HCT116 (cell line): ENCODE measurements around the gene ATG2B. TPM values are rescaled to one million over a fixed set of nuclear protein-coding genes. Genes with fewer than 3 reads are reported as not detected.

Source experiments
- ATAC-seq: fragments of 200-7000 bp; cut with Tn5 transposase; 2 replicates; pipeline ENCODE4 v1.9.1; 2020; ENCODE audit warnings: mild to moderate bottlenecking, moderate library complexity
- BruUV-seq: library from RNA; stranded (reverse); fragments of 400-500 nt; replicated peaks from 2 replicates; lab custom pipeline; 2021; lab: Mats Ljungman, UMichigan
- CTCF ChIA-PET: fragments of 300-600 bp; sonication (Branson Sonifier 250); formaldehyde crosslinking; loops from one replicate; lab custom pipeline; 2021; ENCODE audit warnings: antibody characterized with exemption; lab: Charles Lee
- POLR2A ChIA-PET: fragments of 300-600, 350-600 bp; sonication (Branson Sonifier 250); formaldehyde crosslinking; loops from one replicate; lab custom pipeline; 2021; ENCODE audit warnings: antibody characterized with exemption; lab: Charles Lee
- RAD21 ChIA-PET, 2 experiments: fragments of 300-600 bp; sonication (Branson Sonifier 250); formaldehyde crosslinking; loops; one replicate each; lab custom pipeline; 2023; ENCODE audit warnings: low total read pairs in 2 of 2; ENCODE audit not compliant: uncharacterized antibody in 2 of 2, unreplicated experiment in 2 of 2, low non-redundant PET in 1 of 2; lab: Charles Lee
- DNase-seq: peaks from one replicate; pipeline ENCODE4 v3.0.0-alpha.2; 2010; ENCODE audit warnings: low read depth, low spot score
- H2AFZ ChIP-seq: fragments of 200-600 bp; shearing (Covaris generic), sonication (generic); 2 replicates; pipeline ENCODE4 v1.6.1; 2017; ENCODE audit warnings: low read depth, mixed run types, mixed read lengths, antibody characterized with exemption, low read length; ENCODE audit not compliant: poor library complexity, severe bottlenecking
- H3K27ac ChIP-seq: 2 replicates; pipeline ENCODE4 v1.5.1; 2012; ENCODE audit warnings: low read depth, low read length
- H3K27me3 ChIP-seq: fragments of 200-600 bp; sonication (generic); 2 replicates; pipeline ENCODE4 v1.6.1; 2016; ENCODE audit warnings: mixed run types, low read length, mixed read lengths; ENCODE audit not compliant: insufficient read depth
- H3K36me3 ChIP-seq, 2 experiments: fragments of 200-500 bp in 1 of 2; fragments of 200-600 bp in 1 of 2; sonication (Bioruptor generic) in 1 of 2; sonication (generic) in 1 of 2; 2 replicates each; pipeline versions ENCODE4 v1.5.1 to v1.6.1; 2014 to 2016; ENCODE audit warnings: low read length in 2 of 2, inconsistent platforms in 1 of 2, mixed read lengths in 1 of 2, mixed run types in 1 of 2; ENCODE audit not compliant: insufficient read depth in 2 of 2, control insufficient read depth in 1 of 2
- H3K4me1 ChIP-seq, 2 experiments: fragments of 200-600 bp in 1 of 2; sonication (generic) in 1 of 2; 2 replicates each; pipeline versions ENCODE4 v1.5.1 to v1.6.1; 2012 to 2017; ENCODE audit warnings: low read length in 2 of 2, inconsistent platforms in 1 of 2, mild to moderate bottlenecking in 1 of 2, mixed read lengths in 1 of 2, mixed run types in 1 of 2, moderate library complexity in 1 of 2; ENCODE audit not compliant: insufficient read depth in 2 of 2, control insufficient read depth in 1 of 2
- H3K4me2 ChIP-seq: fragments of 200-600 bp; sonication (generic); 2 replicates; pipeline ENCODE4 v1.6.1; 2017; ENCODE audit warnings: mixed run types, low read length, mixed read lengths
- H3K4me3 ChIP-seq, 2 experiments: fragments of 200-600 bp in 1 of 2; sonication (generic) in 1 of 2; replicated peaks in 1 of 2; 2 replicates each; pipeline ENCODE4 v1.5.1; 2011 to 2016; ENCODE audit warnings: low read length in 2 of 2, control low read depth in 1 of 2, low read depth in 1 of 2, mild to moderate bottlenecking in 1 of 2, mixed read lengths in 1 of 2, mixed run types in 1 of 2
- H3K79me2 ChIP-seq: fragments of 200-600 bp; sonication (generic); 2 replicates; pipeline ENCODE4 v1.6.1; 2017; ENCODE audit warnings: mild to moderate bottlenecking, mixed run types, low read length, moderate library complexity, mixed read lengths; ENCODE audit not compliant: insufficient read depth
- H3K9ac ChIP-seq: fragments of 200-600 bp; sonication (generic); 2 replicates; pipeline ENCODE4 v1.6.1; 2016; ENCODE audit warnings: low read length, mixed read lengths
- H3K9me2 ChIP-seq: fragments of 200-600 bp; sonication (generic), shearing (Covaris generic); 2 replicates; pipeline ENCODE4 v1.6.1; 2017; ENCODE audit warnings: mixed run types, mild to moderate bottlenecking, moderate library complexity; ENCODE audit not compliant: insufficient read depth
- H3K9me3 ChIP-seq, 2 experiments: fragments of 200-500 bp in 1 of 2; fragments of 200-600 bp in 1 of 2; sonication (Bioruptor generic) in 1 of 2; sonication (generic) in 1 of 2; 2 replicates each; pipeline ENCODE4 v1.6.1; 2014 to 2017; ENCODE audit warnings: low read length in 2 of 2, mixed read lengths in 2 of 2, inconsistent platforms in 1 of 2, low read depth in 1 of 2, mild to moderate bottlenecking in 1 of 2, mixed run types in 1 of 2, moderate library complexity in 1 of 2; ENCODE audit not compliant: control insufficient read depth in 1 of 2, insufficient read depth in 1 of 2
- H4K20me1 ChIP-seq: fragments of 200-600 bp; sonication (generic), shearing (Covaris generic); 2 replicates; pipeline ENCODE4 v1.6.1; 2017; ENCODE audit warnings: mixed run types, mild to moderate bottlenecking, moderate library complexity; ENCODE audit not compliant: insufficient read depth
- ATF3 ChIP-seq: IDR thresholded peaks from 2 replicates; pipeline ENCODE4 v1.6.1; 2012
- CEBPB ChIP-seq: IDR thresholded peaks from 2 replicates; pipeline ENCODE4 v1.6.1; 2012; ENCODE audit warnings: low read depth
- CTCF ChIP-seq, 3 experiments: fragments of 200-600 bp in 1 of 3; sonication (generic) in 1 of 3; IDR thresholded peaks in 2 of 3; conservative IDR thresholded peaks in 1 of 3; 2 replicates each; pipeline ENCODE4 v1.5.1; 2012 to 2017; ENCODE audit warnings: low read depth in 2 of 3, low read length in 2 of 3, antibody characterized with exemption in 1 of 3, borderline replicate concordance in 1 of 3, control low read depth in 1 of 3, mild to moderate bottlenecking in 1 of 3, mixed read lengths in 1 of 3, mixed run types in 1 of 3, moderate library complexity in 1 of 3; ENCODE audit not compliant: insufficient read depth in 1 of 3
- MAX ChIP-seq: IDR thresholded peaks from 2 replicates; pipeline ENCODE4 v1.6.1; 2012
- SIN3A ChIP-seq: IDR thresholded peaks from 2 replicates; pipeline ENCODE4 v1.6.1; 2012; ENCODE audit warnings: low read depth
- intact Hi-C: fragments of 100-400 bp; cut with micrococcal nuclease; formaldehyde crosslinking; loops from 2 replicates; pipeline ENCODE4 v1.10.0; 2022
- total RNA-seq: library from RNA; stranded (reverse); gene quantifications from one replicate; pipeline ENCODE4 v1.2.1, GENCODE V29; 2021; ENCODE audit not compliant: unreplicated experiment

The ATG2B gene
- total RNA-seq, 1 experiment from 2014 or later, result 6.4 TPM

- no peaks in the 10 kb centered on the region for H4K20me1 ChIP-seq
- BruUV-seq, result no TSS peak
- peaks cover 35% of the 10 kb centered on the region for H3K79me2 ChIP-seq
- H3K27ac ChIP-seq, result peak overlapping the region; percentile 55; the same call in 1 of the 2 replicates
- ATAC-seq (peak; percentile 56), DNase-seq (peak; percentile 63)
- ChIA-PET POLR2A (no interaction called here), CTCF (no interaction called here), RAD21 (no interaction called here)
- H3K27me3 ChIP-seq, result no peaks in the 10 kb centered on the region
- peak overlapping the region; percentile 36 for H2AFZ ChIP-seq
- TF ChIP-seq CTCF (IDR thresholded peaks at IDR 0.05 in 2 of 3, conservative IDR thresholded peaks at IDR 0.05 in 1 of 3; ENCODE audit: borderline replicate concordance in 1 of 3, insufficient read depth in 1 of 3, low read depth in 2 of 3, low read length in 2 of 3), result no peak
- no peak for TF ChIP-seq ATF3
- TF ChIP-seq SIN3A, result peak; percentile 67
- peak; percentile 88 for TF ChIP-seq MAX
- no peak for TF ChIP-seq CEBPB
- no peaks in the 10 kb centered on the region for H3K9me2 ChIP-seq
- H3K4me3 ChIP-seq, result peak overlapping the region; percentile 85 to 92
- no peaks in the 10 kb centered on the region for H3K36me3 ChIP-seq
- H3K4me1 ChIP-seq, result peaks cover 11 to 23% of the 10 kb centered on the region in 2 experiments; a peak in 2 of 4 replicates
- peak overlapping the region; percentile 68 for H3K9ac ChIP-seq
- intact Hi-C loops, result loop anchor here (1.0 to 10.0 kb wide), 3 partner anchors 28 to 262 kb away; partner anchors contain the start of gene PAPOLA
- H3K4me2 ChIP-seq, result peak overlapping the region; percentile 98
- no peaks in the 10 kb centered on the region for H3K9me3 ChIP-seq
Measured at GRCh38 chr14:96362071-96362964, 823 bp downstream of the ATG2B start.
